Measurements from ENCODE around the gene ACBD3. TPM values are rescaled to one million over a fixed set of nuclear protein-coding genes. Genes with fewer than 3 reads are reported as not detected.

ACBD3 gene
- total and polyA plus RNA-seq, 2 of the 8 experiments (the other 6 are each of a cell fraction or from before 2014, with no cell fraction given): 8.4 to 29.4 TPM

DNA sequence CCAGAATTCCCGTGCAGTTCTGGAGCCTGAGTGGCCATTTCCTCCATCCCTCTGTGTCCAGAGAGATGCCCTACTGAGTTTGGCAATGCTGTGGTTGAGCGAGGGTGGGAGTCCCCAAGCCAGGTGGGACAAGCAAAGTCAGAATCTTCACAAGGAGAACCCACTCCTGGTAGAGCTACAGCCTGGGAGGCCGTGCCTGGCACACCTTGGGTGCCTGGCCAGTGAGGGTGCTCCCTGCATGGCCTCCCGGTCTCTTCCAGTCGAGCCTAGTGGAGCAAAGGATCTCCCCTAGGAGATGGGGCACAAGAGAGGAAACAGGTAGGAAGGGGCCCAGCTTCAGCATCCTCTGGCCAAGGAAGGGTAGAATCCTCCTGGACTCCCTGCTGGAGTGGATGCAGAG, 66.1 kb downstream of the ACBD3 start:
- H3K27ac ChIP-seq (ENCODE audit: low read depth, low read length): no peak overlapping the region
- no peak overlapping the region for H3K4ac ChIP-seq (replicated peaks; ENCODE audit: insufficient read length, low read depth, low read length)
- H3K23me2 ChIP-seq (ENCODE audit: low read depth, low read length): peaks cover 6% of the 10 kb centered on the region; the same call in 1 of the 2 replicates
- no peak for DNase-seq (ENCODE audit: low read depth in 1 of 2, low spot score in 2 of 2)
- H4K5ac ChIP-seq (ENCODE audit: insufficient read length, low read depth, low read length): no peak overlapping the region
- no peak overlapping the region for H4K91ac ChIP-seq (replicated peaks; ENCODE audit: insufficient read length, low read length)
- H4K8ac ChIP-seq (ENCODE audit: extremely low read depth, insufficient read depth, low read length): no peak overlapping the region
- H3K9ac ChIP-seq (replicated peaks in 1 of 4; ENCODE audit: extremely low read depth in 1 of 4, low read depth in 3 of 4, low read length in 3 of 4): no peak overlapping the region
- H3K79me1 ChIP-seq (ENCODE audit: low read depth, low read length): no peaks in the 10 kb centered on the region
- H3K9me3 ChIP-seq (ENCODE audit: insufficient read depth in 2 of 2, low read depth in 1 of 2, low read length in 1 of 2): peaks cover 0 to 4% of the 10 kb centered on the region in 2 experiments; a peak in 1 of 4 replicates
- peak overlapping the region; percentile 92; the same call in 1 of the 2 replicates for H2BK12ac ChIP-seq (ENCODE audit: low read depth, low read length)
- no peak overlapping the region for H3K56ac ChIP-seq (replicated peaks; ENCODE audit: insufficient read length, low read depth, low read length)
- H3K14ac ChIP-seq (ENCODE audit: insufficient read length): no peak overlapping the region
- H3K18ac ChIP-seq (ENCODE audit: extremely low read depth, low read length): peak overlapping the region; percentile 52; the same call in 1 of the 2 replicates
- POLR2A ChIA-PET (ENCODE audit: partially characterized antibody): interaction anchor here (0.7 to 5.0 kb wide), 11 partner anchors 8 to 121 kb away, joined by 3 to 47 read pairs (median 4); partner anchors contain the start of genes H3-3A and SDE2
- no peak overlapping the region for H3K4me3 ChIP-seq (ENCODE audit: extremely low read depth in 1 of 4, insufficient read depth in 2 of 4, low read depth in 3 of 4, low read length in 4 of 4)
- FAIRE-seq: no peak
- H3K4me1 ChIP-seq (replicated peaks in 1 of 4; ENCODE audit: control insufficient read depth in 3 of 4, insufficient read depth in 4 of 4, low read length in 3 of 4): peaks cover 4 to 24% (median 14%) of the 10 kb centered on the region in 4 experiments
- H3K27me3 ChIP-seq (replicated peaks in 1 of 4; ENCODE audit: control insufficient read depth in 3 of 4, extremely low read depth in 1 of 4, insufficient read depth in 3 of 4, low read length in 3 of 4): peaks cover 0 to 7% (median 4%) of the 10 kb centered on the region in 4 experiments; a peak in 3 of 7 replicates
- H3K23ac ChIP-seq (ENCODE audit: insufficient read length): no peak overlapping the region
- no peak overlapping the region; the same call in 1 of the 2 replicates for H2AK5ac ChIP-seq (ENCODE audit: low read depth, low read length)
- H3K4me2 ChIP-seq (ENCODE audit: insufficient read depth in 1 of 2, low read depth in 2 of 2, low read length in 2 of 2): no peak overlapping the region
- TF ChIP-seq ZNF274 (IDR thresholded peaks at IDR 0.05; ENCODE audit: borderline replicate concordance, extremely low read depth, low read length) (no peak), SUZ12 (IDR thresholded peaks at IDR 0.05; ENCODE audit: low read length) (no peak), GABPA (IDR thresholded peaks at IDR 0.05; ENCODE audit: borderline replicate concordance, insufficient read depth, low read length) (no peak)
- no peak overlapping the region for H2AFZ ChIP-seq (ENCODE audit: low read length)
- CTCF ChIA-PET (ENCODE audit: partially characterized antibody): interaction anchor here (0.7 to 6.6 kb wide), 14 partner anchors 11 to 102 kb away, joined by 3 to 53 read pairs (median 5); no protein-coding TSS in a partner anchor
- H4K20me1 ChIP-seq (replicated peaks in 1 of 2; ENCODE audit: control insufficient read depth in 1 of 2, insufficient read depth in 2 of 2, low read length in 2 of 2): no peaks in the 10 kb centered on the region
- H2BK5ac ChIP-seq (ENCODE audit: low read depth, low read length): no peak overlapping the region
- 87% methylated on average over 5 of the region's 5 CpGs; no CpG with 5 or more reads in 1 of the 2 experiments for WGBS, 2 experiments (ENCODE audit: extremely low coverage in 1 of 2, insufficient coverage in 1 of 2, insufficient read length in 1 of 2, insufficient replicate concordance in 2 of 2, low coverage in 1 of 2, low lambda C conversion rate in 2 of 2, missing lambda C conversion rate in 1 of 2)
- no peaks in the 10 kb centered on the region for H3K36me3 ChIP-seq (ENCODE audit: control insufficient read depth in 2 of 4, insufficient read depth in 4 of 4, low read length in 3 of 4)
- H2BK20ac ChIP-seq (ENCODE audit: low read length): peak overlapping the region; percentile 80
- no peak overlapping the region for H2BK120ac ChIP-seq (replicated peaks; ENCODE audit: low read depth, low read length)
- no peak overlapping the region for H2BK15ac ChIP-seq (ENCODE audit: low read length)
- no peaks in the 10 kb centered on the region for H3K79me2 ChIP-seq (ENCODE audit: control insufficient read depth in 1 of 2, insufficient read depth in 2 of 2, low read length in 2 of 2)
